DND-41 (cell line): ENCODE results near the gene ADCY1.

ENCODE experiments used
- ATAC-seq: fragments of 200-7000 bp; cut with Tn5 transposase; 3 replicates; pipeline ENCODE4 v1.9.1; 2021; ENCODE audit warnings: low read depth; ENCODE audit not compliant: insufficient read depth
- DNase-seq: peaks from one replicate; pipeline ENCODE4 v3.0.0-alpha.2; 2020
- H2AFZ ChIP-seq: 2 replicates; pipeline ENCODE4 v1.6.0; 2012; ENCODE audit warnings: low read depth, low read length
- H3K27ac ChIP-seq: 2 replicates; pipeline ENCODE4 v1.5.1; 2012; ENCODE audit warnings: low read length, inconsistent platforms
- H3K27me3 ChIP-seq: fragments of 200-600 bp; sonication (generic); 2 replicates; pipeline ENCODE4 v1.6.0; 2012; ENCODE audit warnings: low read length, mild to moderate bottlenecking, inconsistent platforms; ENCODE audit not compliant: insufficient read depth, poor library complexity
- H3K36me3 ChIP-seq: 2 replicates; pipeline ENCODE4 v1.5.1; 2012; ENCODE audit warnings: low read length, inconsistent platforms; ENCODE audit not compliant: insufficient read depth
- H3K4me1 ChIP-seq: 2 replicates; pipeline ENCODE4 v1.5.1; 2012; ENCODE audit warnings: mild to moderate bottlenecking, low read length; ENCODE audit not compliant: insufficient read depth
- H3K4me2 ChIP-seq: 2 replicates; pipeline ENCODE4 v1.6.0; 2012; ENCODE audit warnings: mild to moderate bottlenecking, moderate library complexity, low read length, inconsistent platforms; ENCODE audit not compliant: insufficient read depth
- H3K4me3 ChIP-seq, 2 experiments: fragments of 200-600 bp in 1 of 2; shearing (Covaris generic) in 1 of 2; 2 replicates each; pipeline ENCODE4 v1.5.1; 2012 to 2016; ENCODE audit warnings: inconsistent platforms in 2 of 2, low read length in 2 of 2, mild to moderate bottlenecking in 2 of 2, low read depth in 1 of 2, moderate library complexity in 1 of 2
- H3K79me2 ChIP-seq: 2 replicates; pipeline ENCODE4 v1.6.0; 2012; ENCODE audit warnings: low read length, inconsistent platforms; ENCODE audit not compliant: insufficient read depth
- H3K9ac ChIP-seq: 2 replicates; pipeline ENCODE4 v1.6.0; 2012; ENCODE audit warnings: low read depth, mild to moderate bottlenecking, inconsistent platforms, low read length, moderate library complexity
- H3K9me3 ChIP-seq: 2 replicates; pipeline ENCODE4 v1.5.1; 2012; ENCODE audit warnings: low read length, moderate library complexity, mild to moderate bottlenecking, inconsistent platforms; ENCODE audit not compliant: insufficient read depth, severe bottlenecking
- H4K20me1 ChIP-seq: 2 replicates; pipeline ENCODE4 v1.6.0; 2012; ENCODE audit warnings: low read length; ENCODE audit not compliant: insufficient read depth
- CTCF ChIP-seq: IDR thresholded peaks from 2 replicates; pipeline ENCODE4 v1.5.1; 2012; ENCODE audit warnings: borderline replicate concordance, low read length, moderate library complexity, mild to moderate bottlenecking; ENCODE audit not compliant: poor library complexity, severe bottlenecking; ENCODE audit errors: extremely low read depth
- EZH2 ChIP-seq: IDR thresholded peaks from 3 replicates; pipeline ENCODE4 v1.6.1; 2012; ENCODE audit warnings: borderline replicate concordance, low read depth, mild to moderate bottlenecking, moderate library complexity, low read length, inconsistent platforms; ENCODE audit not compliant: severe bottlenecking

ADCY1 gene

GRCh38 chr7:45599851-45600706 lies 25.9 kb downstream of the ADCY1 start:
- Histone ChIP-seq H3K36me3 (no peaks in the 10 kb centered on the region), H3K4me3 (no peak overlapping the region), H3K9ac (no peak overlapping the region), H3K27ac (no peak overlapping the region), H3K9me3 (no peaks in the 10 kb centered on the region), H3K4me1 (no peaks in the 10 kb centered on the region), H2AFZ (no peak overlapping the region), H3K4me2 (no peak overlapping the region), H3K79me2 (no peaks in the 10 kb centered on the region), H4K20me1 (no peaks in the 10 kb centered on the region), H3K27me3 (peaks cover 2% of the 10 kb centered on the region)
- ATAC-seq (no peak), DNase-seq (no peak)
- TF ChIP-seq EZH2 (no peak), CTCF (no peak)

GRCh38 chr7:45601094-45601493 lies 26.9 kb downstream of the ADCY1 start:
- H3K36me3 ChIP-seq = no peaks in the 10 kb centered on the region
- TF ChIP-seq CTCF = no peak
- TF ChIP-seq EZH2 = no peak
- peaks cover 2% of the 10 kb centered on the region for H3K27me3 ChIP-seq
- DNase-seq (no peak), ATAC-seq (no peak)
- H3K4me3 ChIP-seq = no peak overlapping the region
- H4K20me1 ChIP-seq = no peaks in the 10 kb centered on the region
- no peaks in the 10 kb centered on the region for H3K79me2 ChIP-seq
- no peak overlapping the region for H3K27ac ChIP-seq
- no peak overlapping the region for H3K4me2 ChIP-seq
- no peaks in the 10 kb centered on the region for H3K9me3 ChIP-seq
- no peak overlapping the region for H3K9ac ChIP-seq
- no peaks in the 10 kb centered on the region for H3K4me1 ChIP-seq
- H2AFZ ChIP-seq = no peak overlapping the region

DNA sequence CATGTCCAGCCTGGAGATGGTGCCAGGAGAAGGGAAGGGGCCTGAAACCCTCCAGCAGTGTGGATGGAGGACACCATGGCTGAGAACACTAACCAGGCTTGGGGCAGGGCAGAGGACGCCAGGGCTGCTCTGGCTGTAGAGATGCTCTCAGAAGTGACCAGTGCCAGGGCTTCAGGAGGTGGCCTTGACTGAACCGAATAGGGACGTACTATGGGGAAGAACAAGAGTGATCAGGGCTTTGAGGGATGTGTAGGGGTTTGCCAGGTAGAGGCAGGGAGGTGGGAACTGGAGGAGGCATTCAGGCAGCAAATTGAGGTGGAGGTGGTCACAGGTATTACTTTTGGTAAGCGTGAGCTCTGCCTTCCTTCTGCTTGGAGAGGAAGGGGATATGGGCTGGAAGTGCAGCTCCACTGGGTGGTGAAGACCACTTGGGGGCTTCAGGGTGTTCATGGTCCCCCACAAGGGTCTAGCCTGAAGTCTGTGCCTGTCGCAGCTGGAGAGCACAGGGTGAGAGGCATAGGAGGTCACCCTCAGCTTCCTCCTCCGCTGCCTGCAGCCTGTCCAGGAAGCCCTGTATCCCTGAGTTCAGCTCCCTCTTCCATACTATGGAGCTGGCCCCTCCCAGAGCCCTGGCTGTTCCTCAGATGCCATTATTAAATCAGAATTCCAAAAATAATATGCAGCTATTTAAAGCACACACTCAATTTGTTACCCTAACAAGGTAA lies 27.8 kb downstream of the ADCY1 start:
- ATAC-seq (no peak), DNase-seq (no peak)
- Histone ChIP-seq H3K27ac (no peak overlapping the region), H3K79me2 (no peaks in the 10 kb centered on the region), H3K9ac (no peak overlapping the region), H4K20me1 (no peaks in the 10 kb centered on the region), H3K4me3 (no peak overlapping the region), H3K27me3 (peaks cover 2% of the 10 kb centered on the region), H3K4me1 (no peaks in the 10 kb centered on the region), H3K4me2 (no peak overlapping the region), H3K36me3 (no peaks in the 10 kb centered on the region), H2AFZ (no peak overlapping the region), H3K9me3 (no peaks in the 10 kb centered on the region)
- no peak for TF ChIP-seq CTCF
- TF ChIP-seq EZH2 = no peak
